HTR-8/SVneo (cell line): ENCODE results near the gene SNAP29.
"Not testable (repeated sequence)": the region's sequence is repeated elsewhere in the genome, so short reads cannot be mapped to it uniquely, and the experiment has no call there.

ENCODE experiments used
- DNase-seq: peaks from one replicate; pipeline ENCODE4 v3.0.0; 2011; ENCODE audit warnings: low spot score, mixed read lengths; ENCODE audit not compliant: insufficient read length
- FAIRE-seq: peaks from 2 replicates; lab custom pipeline; 2011; peaks lifted over from hg19 to GRCh38; lab: Jason Lieb, UNC

SNAP29 gene

GRCh38 chr22:20858615-20859416 lies at the start of gene SNAP29, which contains the start of gene PI4KA:
SNAP29 (plus strand) TSS chr22:20859007; CDS start chr22:20859111, 104 bp downstream.
PI4KA (minus strand) TSS chr22:20858811; CDS start chr22:20858725, 86 bp downstream.
- FAIRE-seq, result peak; percentile 71
- DNase-seq, result peak; percentile 96

GRCh38 chr22:20809538-20810185 lies 49.1 kb upstream of the SNAP29 start:
- DNase-seq, result no peak
- no peak for FAIRE-seq

GRCh38 chr22:20810645-20811044 lies 48.2 kb upstream of the SNAP29 start:
- DNase-seq, result no peak
- no peak for FAIRE-seq

GRCh38 chr22:20811171-20811570 lies 47.6 kb upstream of the SNAP29 start:
- FAIRE-seq, result no peak

GRCh38 chr22:20811971-20812660 lies 46.7 kb upstream of the SNAP29 start:
- DNase-seq (no peak), FAIRE-seq (no peak)

More at GRCh38 chr22:20811171-20811570, 47.6 kb upstream of the SNAP29 start:
- no peak for DNase-seq

GRCh38 chr22:20813056-20813455 lies 45.8 kb upstream of the SNAP29 start:
- FAIRE-seq, result no peak
- DNase-seq, result no peak

- FAIRE-seq, result no peak
- DNase-seq, result no peak
These were observed 44.5 kb upstream of the SNAP29 start for GRCh38 chr22:20814221-20814808.

GRCh38 chr22:20815477-20816050 lies 43.2 kb upstream of the SNAP29 start:
- no peak for FAIRE-seq

GRCh38 chr22:20816559-20816958 lies 42.2 kb upstream of the SNAP29 start:
- DNase-seq (no peak), FAIRE-seq (no peak)

More at GRCh38 chr22:20815477-20816050, 43.2 kb upstream of the SNAP29 start:
- no peak for DNase-seq

GRCh38 chr22:20818471-20818870 lies 40.3 kb upstream of the SNAP29 start:
- no peak for DNase-seq
- no peak for FAIRE-seq

- DNase-seq (no peak), FAIRE-seq (no peak)
These were observed 39.3 kb upstream of the SNAP29 start for GRCh38 chr22:20819471-20819870.

- not testable (repeated sequence) for DNase-seq, FAIRE-seq
These were observed 37.0 kb upstream of the SNAP29 start for GRCh38 chr22:20821717-20822239.

GRCh38 chr22:20822240-20822639 lies 36.6 kb upstream of the SNAP29 start:
- FAIRE-seq (no peak), DNase-seq (no peak)

- no peak for DNase-seq
- FAIRE-seq, result no peak
These were observed 35.5 kb upstream of the SNAP29 start for GRCh38 chr22:20823264-20823663.

GRCh38 chr22:20825216-20825615 lies 33.6 kb upstream of the SNAP29 start:
- not testable (repeated sequence) for FAIRE-seq, DNase-seq

- DNase-seq (no peak), FAIRE-seq (no peak)
These were observed 33.2 kb upstream of the SNAP29 start for GRCh38 chr22:20825624-20826023.

GRCh38 chr22:20826373-20827152 lies 32.2 kb upstream of the SNAP29 start:
- FAIRE-seq, DNase-seq: not testable (repeated sequence)

- FAIRE-seq (no peak), DNase-seq (no peak)
These were observed 29.2 kb upstream of the SNAP29 start for GRCh38 chr22:20829491-20830134.
